HG02678 (cell line): ENCODE data around the gene MAPK8IP2.
"Not testable (repeated sequence)": the region's sequence is repeated elsewhere in the genome, so short reads cannot be mapped to it uniquely, and the experiment has no call there.

Experiments
- ATAC-seq: cut with Tn5 transposase; IDR thresholded peaks from one replicate; pipeline ENCODE4 v1.9.1; 2021; ENCODE audit warnings: mild to moderate bottlenecking, moderate library complexity; ENCODE audit not compliant: unreplicated experiment

The MAPK8IP2 gene

GRCh38 chr22:50599816-50600455 is 657 bp upstream of the MAPK8IP2 start:
- ATAC-seq, result no peak

GRCh38 chr22:50600967-50601668 is 525 bp downstream of the MAPK8IP2 start:
- ATAC-seq, result no peak

DNA sequence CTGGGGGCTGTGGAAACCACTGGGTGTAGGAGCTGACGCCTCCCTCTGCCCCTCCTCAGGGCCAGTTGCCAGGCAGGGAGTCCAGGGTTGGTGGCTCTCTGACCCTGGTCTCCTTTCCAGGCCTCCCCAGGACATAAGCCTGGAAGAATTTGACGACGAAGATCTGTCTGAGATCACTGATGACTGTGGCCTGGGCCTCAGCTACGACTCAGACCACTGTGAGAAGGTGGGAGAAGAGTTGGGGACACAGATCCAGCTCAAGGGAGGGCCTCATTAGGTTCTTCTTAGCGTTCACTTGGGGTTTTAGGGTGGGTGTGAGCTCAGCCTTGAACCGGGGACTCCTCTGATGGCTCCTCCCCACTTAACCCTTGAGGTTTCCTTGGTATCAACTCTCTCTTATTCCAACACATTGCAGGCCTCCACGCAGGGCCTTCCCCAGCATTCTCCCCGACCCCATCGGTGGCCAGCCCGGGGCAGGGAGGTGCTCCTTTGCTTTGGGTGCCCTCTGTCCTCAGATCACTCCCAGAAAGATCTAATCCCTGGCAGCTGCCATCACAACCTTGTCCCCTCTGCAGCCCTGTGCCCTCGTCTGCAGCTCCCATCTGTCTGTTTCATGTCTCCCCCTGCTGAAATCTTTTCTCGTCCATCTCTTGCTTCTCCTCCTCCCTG is 1.2 kb downstream of the MAPK8IP2 start:
- ATAC-seq, result no peak

DNA sequence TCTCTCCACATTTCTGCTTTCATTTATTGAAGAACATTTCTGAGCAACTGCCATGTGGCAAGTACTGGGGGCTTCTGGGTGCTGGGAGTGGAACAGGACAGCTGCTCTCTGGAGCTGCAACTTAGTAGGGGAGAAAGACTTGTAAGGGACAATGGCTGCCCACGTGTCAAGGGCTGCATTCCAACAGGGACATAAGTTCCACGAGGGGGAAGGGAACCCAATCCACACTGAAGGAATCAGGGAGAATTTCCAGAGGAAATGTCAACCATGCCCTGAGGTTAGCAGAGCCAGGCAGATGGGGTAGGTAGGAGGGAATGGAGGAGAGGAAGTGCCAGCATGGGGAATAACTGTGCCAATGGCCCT is 1.7 kb downstream of the MAPK8IP2 start:
- no peak for ATAC-seq

DNA sequence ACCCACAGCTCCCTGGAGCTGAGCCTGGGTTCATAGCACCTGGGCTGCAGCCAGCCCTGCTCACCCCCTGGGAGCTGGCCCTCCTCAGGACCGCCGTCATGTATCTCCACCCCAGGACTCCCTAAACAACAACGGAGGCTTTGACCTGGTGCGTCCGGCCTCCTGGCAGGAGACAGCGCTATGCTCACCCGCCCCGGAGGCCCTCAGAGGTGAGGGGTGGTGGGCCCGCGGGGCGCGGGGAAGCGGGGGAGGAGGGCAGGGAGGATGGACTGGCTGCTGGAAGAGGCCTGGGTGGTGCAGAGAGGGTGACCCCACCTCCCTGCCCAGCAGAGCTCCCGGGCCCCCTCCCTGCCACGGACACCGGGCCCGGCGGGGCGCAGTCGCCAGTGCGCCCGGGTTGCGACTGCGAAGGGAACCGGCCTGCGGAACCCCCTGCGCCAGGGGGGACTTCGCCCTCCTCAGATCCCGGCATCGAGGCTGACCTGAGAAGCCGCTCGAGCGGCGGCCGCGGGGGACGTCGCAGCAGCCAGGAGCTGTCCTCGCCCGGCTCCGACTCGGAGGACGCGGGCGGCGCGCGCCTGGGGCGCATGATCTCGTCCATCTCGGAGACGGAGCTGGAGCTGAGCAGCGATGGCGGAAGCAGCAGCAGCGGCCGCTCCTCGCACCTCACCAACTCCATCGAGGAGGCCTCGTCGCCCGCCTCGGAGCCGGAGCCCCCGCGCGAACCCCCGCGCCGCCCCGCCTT is 3.1 kb downstream of the MAPK8IP2 start:
- no peak for ATAC-seq

- no peak for ATAC-seq
Measured at GRCh38 chr22:50604256-50605001, 3.8 kb downstream of the MAPK8IP2 start.

DNA sequence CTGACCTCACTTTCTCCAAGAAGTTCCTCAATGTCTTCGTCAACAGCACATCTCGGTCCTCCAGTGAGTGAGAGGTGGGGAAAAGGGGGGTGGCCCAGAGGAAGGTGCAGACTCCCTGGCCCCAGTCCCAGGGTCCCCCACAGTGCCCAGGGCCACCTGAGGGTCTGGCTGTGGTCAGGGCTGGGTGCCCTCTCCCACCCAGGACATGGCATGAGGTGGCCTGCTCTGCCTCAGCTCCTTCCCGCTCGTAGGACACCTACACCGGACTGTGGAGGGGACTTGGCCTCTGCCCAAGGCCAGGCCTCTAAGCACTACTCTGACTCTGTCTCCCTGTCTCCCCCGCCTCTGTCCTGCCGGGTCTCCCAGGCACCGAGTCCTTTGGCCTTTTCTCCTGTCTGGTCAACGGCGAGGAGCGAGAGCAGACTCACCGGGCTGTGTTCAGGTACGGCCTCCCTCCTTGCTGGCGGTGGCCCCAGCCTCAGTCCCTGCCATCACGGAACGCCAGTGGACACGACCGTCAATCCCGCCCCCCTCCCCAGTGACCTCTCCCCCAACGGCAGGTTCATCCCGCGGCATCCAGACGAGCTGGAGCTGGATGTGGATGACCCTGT is 4.5 kb downstream of the MAPK8IP2 start:
- no peak for ATAC-seq

GRCh38 chr22:50605613-50606074 is 5.1 kb downstream of the MAPK8IP2 start:
- no peak for ATAC-seq

DNA sequence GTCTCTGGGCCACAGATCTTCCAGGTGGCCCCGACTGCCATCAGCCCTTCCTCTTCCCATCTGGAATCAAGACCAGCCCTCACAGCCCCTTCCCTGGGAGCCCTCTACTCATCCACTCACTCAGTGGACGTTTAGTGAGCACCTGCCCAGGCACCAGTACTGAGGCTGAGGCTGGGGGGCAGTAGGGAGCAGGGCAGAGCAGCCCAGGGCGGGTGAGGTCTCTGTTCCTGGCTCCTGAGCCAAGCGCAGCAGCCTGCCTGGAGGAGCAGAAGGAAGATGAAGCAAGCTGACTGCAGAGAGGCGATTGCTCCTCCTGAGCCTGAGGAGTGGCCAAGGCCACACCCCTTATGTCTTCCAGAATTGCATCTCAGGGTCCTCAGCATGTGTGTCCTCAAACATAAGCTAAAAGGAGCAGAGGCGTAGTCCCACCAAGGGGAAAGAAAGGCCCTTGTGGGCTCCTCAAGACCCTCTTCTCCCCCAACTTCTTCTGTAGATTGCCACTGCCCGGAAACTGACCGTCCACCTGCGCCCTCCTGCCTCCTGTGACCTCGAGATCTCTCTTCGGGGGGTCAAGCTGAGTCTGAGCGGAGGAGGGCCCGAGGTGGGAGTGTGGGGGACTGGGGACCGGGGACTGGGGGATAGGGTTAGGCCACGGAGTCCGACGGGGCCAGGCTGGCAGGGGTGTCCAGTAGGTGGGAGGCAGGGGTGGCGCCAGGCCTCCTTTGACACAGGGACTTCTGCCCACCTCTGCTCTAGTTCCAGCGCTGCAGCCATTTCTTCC is 5.8 kb downstream of the MAPK8IP2 start:
- no peak for ATAC-seq

- ATAC-seq, result no peak
Measured at GRCh38 chr22:50606946-50607658, 6.5 kb downstream of the MAPK8IP2 start.

- ATAC-seq, result no peak
Measured at GRCh38 chr22:50607659-50608020, 7.0 kb downstream of the MAPK8IP2 start.

- ATAC-seq, result not testable (repeated sequence)
Measured at GRCh38 chr22:50608058-50608840, 7.7 kb downstream of the MAPK8IP2 start.

GRCh38 chr22:50608996-50609395 is 8.4 kb downstream of the MAPK8IP2 start:
- ATAC-seq, result no peak

- ATAC-seq, result no peak
Measured at GRCh38 chr22:50609599-50609998, 9.0 kb downstream of the MAPK8IP2 start.

DNA sequence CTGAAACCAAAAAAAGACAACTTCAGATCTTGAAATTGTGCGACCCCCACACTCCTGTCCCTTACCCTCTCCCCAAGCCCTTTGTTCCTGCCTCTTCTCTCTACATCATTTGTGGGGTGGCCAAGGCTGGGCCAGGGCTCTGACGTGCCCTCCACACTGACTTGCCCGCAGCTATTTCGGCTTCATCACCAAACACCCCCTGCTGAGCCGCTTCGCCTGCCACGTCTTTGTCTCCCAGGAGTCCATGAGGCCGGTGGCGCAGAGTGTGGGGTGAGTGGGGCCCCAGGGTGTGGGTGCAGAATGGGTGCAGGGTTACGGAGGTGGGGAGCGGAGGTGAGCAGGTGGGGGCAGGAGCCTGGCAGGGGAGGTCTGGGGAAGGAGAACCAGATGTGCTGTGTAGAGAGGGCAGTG is 9.5 kb downstream of the MAPK8IP2 start:
- no peak for ATAC-seq

DNA sequence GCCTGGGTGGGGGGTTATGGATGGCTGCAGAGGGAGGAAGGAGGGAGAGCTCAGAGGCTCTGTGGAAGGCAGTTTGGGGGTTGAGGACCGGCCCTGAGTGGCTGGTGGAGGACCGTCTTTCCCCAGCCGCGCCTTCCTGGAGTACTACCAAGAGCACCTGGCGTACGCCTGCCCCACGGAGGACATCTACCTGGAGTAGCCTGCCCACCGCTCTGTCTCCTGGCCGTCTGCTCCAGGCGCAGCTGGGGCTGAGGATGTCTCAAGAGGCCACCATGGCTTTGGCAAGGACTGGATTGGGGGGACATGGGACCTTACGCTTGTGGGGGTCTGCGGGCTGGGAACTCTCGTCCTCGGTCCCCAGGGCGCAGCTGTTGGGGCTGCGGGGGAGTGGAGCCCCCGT is 10.0 kb downstream of the MAPK8IP2 start:
- ATAC-seq, result no peak

GRCh38 chr22:50611341-50612060 is 10.9 kb downstream of the MAPK8IP2 start:
- ATAC-seq, result no peak

DNA sequence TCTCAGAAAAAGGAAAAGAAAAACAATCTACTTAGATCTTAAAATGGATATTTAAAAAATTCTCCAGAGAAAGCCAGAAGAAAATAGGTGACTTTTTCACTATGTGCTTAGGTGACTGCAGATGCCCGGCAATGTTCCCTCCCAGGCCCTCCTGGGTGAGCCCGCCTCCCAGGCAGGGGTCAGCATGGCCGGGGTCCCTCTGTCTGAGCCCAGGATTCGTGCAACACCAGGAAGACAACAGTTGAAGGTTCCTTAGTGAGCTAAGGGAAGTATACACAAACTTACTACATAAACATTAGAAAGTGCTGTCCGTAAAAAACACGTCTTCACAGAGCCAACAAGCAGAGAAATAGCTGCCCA is 11.6 kb downstream of the MAPK8IP2 start:
- ATAC-seq, result no peak
